NCI-H2029 treated with DMSO at 0.1 percent for 48 hours (cell line): ENCODE data around the gene MCUB.
"Not testable (repeated sequence)": the region's sequence is repeated elsewhere in the genome, so short reads cannot be mapped to it uniquely, and the experiment has no call there.

Experiments used
- DNase-seq: peaks from one replicate; lab custom pipeline; 2025; lab: John Stamatoyannopoulos, UW

MCUB gene

GRCh38 chr4:109631532-109632108, 71.6 kb downstream of the MCUB start:
- no peak for DNase-seq

- no peak for DNase-seq
These were observed 80.6 kb downstream of the MCUB start for GRCh38 chr4:109640644-109641043.

DNA sequence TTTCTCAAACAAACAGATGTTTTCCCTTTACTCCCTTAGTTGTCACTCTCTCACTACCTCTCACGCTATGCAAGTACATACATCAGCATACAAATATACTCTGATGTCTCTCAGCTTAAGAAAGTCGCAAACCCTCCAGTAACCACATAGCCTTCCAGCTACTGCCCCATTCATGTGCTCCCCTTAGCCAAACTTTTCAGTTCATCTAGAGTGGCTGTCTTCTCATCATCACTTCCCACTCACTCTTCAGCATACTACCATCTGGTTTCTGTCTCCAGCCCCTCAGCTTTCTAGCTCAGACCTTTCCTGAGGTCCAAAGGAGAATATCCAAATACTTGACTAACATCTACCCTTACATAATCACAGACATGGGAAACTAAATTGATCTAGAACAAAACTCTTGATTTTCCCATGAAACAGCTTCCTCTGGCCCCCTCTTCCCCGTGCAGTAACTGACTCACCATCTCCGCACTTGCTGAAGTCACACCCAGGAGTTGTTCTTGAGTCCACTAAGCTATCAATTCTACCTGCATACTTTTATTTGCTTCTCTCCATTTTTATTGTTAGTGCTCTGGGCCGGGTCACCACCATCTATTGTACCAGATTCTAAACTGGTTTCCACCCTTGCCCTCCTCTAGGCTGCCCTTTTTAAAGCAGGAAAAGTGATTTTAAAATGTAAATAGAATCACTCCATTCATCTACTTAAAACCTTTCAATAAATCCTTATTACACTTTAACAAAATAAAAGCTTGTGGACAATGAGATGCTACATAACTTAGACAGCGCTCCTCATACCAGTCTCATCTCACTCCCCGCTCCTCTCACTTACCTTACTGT, 86.0 kb downstream of the MCUB start:
- no peak for DNase-seq

GRCh38 chr4:109648266-109648996, 88.4 kb downstream of the MCUB start:
- no peak for DNase-seq

- DNase-seq, result no peak
These were observed 89.0 kb downstream of the MCUB start for GRCh38 chr4:109648997-109649575.

DNA sequence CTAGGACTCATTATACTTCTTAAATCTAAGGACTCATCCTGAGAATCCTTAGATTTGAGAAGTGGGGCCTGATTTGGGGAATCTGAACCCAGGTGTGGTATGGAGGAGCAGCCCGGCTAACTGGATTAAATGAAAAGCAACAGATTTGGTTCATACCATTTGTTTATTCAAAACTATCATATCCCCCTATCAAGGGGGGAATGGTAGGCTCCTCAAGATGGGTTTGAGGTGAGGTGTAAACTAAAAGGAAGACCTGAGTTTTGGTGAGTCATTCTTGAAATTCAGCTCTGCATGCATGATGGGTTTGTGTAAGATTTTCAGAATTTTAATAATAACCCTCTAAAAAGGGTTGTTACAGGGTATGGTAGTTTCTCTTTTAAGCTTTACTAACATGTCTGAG, 89.8 kb downstream of the MCUB start:
- DNase-seq, result no peak

DNA sequence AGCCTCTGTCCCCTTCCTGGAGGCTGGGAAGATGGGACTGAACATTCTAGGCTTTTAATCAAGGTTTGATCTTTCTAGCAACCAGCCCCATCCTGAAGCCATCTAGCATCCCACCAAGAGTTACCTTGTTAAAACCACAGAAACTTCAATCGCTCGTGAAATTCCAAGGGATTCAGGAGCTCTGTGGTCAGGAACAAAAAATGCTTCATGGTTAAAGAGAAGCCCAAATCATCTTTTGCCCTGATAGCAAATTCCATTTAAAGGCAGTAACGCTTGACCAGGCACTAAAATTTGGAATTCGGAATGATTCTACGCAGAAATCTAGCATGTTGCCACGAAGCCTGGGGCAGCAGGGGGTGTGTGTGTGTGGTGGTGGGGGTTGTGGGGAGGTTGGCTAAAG, 95.3 kb downstream of the MCUB start:
- DNase-seq, result no peak

GRCh38 chr4:109657854-109658418, 97.9 kb downstream of the MCUB start:
- DNase-seq, result no peak

- no peak for DNase-seq
These were observed 98.9 kb downstream of the MCUB start for GRCh38 chr4:109658871-109659410.

- no peak for DNase-seq
These were observed 102.1 kb downstream of the MCUB start for GRCh38 chr4:109662116-109662515.

DNA sequence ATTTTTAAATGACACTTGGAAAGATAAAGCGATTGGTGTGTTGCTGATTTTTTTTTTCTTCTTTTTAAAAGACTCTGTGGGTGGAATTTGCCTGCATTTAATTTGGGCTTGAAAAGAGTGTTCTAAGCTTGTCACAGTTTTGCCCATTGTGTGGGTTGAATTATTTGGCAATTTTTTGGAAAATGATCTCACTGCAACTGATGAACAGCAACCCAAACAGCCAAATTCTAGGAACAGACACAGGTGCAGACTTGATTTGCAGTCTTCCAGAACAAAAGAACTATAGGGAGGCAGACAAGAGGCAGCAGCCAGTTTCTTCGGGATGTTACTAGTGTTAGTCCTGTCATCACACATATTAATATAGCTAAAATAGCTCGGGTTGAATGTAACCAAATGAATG, 102.7 kb downstream of the MCUB start:
- no peak for DNase-seq

DNA sequence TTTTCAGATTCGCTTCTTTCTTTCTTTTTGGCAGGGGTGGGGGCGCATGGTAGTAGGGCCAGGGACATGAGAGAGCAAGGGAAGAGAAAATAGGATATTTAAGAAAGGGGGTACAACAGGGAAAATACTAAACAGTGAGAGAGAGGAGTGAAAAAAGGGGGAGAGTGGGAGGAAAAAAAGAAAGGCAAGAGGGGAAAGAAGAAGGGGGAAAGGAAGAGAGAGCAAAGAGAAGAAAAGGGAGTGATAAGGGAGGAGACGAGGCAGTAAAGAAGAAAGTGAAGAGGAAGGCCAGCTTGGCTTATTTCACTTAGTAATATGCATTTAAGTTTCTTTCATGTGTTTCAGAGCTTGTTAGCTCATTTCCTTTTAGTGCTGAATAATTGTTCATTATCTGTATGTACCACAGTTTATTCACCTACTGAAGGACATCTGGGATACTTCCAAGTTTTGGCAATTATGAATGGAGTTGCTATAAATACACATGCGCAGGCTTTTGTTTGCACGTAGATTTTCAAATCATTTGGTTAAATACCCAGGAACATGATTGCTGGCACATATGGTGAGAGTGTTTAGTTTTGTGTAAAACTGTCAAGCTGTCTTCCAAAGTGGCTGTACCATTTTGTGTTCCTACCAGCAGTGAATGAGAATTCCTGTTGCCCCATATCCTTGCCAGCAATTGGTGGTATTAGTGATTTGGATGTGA, 105.9 kb downstream of the MCUB start:
- no peak for DNase-seq

GRCh38 chr4:109671350-109671749, 111.3 kb downstream of the MCUB start:
- no peak for DNase-seq

- no peak for DNase-seq
These were observed 112.3 kb downstream of the MCUB start for GRCh38 chr4:109672169-109672930.

DNA sequence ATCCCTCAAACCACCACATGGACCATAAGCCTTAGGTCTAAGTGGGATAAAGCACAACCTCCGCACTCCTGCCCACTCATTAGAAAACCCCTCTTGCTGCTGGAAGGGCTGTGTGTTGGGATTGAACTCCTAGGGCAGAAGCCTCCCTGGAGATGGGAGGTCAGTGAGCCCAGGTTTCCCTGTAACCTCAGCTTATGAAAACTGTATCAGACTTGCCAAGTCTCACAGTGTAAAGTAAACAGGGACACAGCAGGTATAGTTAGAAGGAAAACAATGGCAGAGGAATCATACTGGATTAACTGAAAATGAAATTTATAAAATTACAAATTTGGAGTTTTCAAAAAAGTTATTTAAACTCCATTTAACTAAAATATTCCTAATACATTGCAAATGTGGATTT, 113.3 kb downstream of the MCUB start:
- no peak for DNase-seq

DNA sequence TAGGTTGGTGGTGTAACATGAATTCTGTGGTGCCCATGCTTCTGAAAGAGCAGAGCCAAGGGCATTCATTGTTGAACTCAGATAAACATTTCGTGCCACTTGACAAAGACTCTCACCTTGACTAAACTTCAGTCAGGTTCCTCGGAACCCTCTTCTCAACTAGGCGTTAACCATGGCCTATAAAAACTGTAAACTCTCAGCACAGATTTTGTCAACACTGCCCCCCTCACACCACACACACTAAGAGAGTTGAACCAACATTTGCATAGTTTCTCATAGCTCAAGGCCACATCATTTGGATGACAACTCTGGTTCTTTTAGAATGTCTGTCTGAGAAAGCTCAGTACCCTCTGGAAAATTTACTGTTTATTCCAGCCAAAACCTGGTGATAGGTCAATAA, 115.1 kb downstream of the MCUB start:
- DNase-seq, result no peak

DNA sequence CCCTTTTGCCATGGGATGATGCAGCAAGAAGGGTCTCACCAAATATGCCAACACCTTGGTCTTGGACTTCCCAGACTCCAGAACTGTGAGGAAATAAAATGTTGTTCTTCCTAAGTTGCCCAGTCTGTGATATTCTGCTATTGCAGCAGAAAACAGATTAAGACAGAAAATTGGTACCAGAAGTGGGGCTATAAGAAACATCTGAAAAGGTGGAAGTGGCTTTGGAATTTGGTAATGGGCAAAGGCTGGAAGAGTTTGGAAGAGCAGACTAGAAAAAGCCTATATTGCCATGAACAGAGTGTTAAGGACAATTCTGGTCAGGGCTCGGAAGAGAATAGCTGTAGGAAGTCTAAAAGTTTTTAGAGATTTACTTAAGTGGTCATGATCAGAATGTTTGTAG, 115.8 kb downstream of the MCUB start:
- no peak for DNase-seq

DNA sequence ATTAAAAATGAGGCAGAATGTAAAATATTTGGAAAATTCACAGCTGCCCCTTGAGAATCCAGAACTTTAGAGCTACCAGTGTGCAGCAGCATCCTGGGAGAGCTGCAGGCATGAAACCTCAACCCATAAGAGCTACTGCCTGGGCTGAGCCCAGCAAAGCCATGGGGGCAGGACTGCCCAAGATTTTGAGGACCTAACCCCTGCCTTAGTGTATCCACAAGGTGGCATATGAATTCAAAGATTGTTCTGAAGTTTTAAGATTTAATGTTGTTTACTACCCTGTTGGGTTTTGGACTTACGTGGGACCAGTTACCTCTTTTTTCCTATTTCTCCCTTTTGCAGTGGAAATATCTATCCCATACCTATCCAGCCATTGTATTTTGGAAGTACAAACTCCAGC, 116.8 kb downstream of the MCUB start:
- no peak for DNase-seq

DNA sequence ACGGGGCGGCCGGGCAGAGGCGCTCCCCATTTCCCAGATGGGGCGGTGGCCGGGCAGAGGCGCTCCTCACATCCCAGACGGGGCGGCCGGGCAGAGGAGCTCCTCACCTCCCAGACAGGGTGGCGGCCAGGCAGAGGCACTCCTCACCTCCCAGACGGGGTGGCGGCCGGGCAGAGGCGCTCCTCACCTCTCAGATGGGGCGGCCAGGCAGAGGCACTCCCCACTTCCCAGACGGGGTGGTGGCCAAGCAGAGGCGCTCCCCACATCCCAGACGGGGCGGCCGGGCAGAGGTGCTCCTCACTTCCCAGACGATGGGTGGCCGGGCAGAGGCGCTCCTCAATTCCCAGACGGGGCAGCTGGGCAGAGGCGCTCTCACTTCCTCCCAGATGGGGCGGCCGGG, 118.4 kb downstream of the MCUB start:
- not testable (repeated sequence) for DNase-seq

- DNase-seq, result not testable (repeated sequence)
These were observed 118.9 kb downstream of the MCUB start for GRCh38 chr4:109678925-109679324.

DNA sequence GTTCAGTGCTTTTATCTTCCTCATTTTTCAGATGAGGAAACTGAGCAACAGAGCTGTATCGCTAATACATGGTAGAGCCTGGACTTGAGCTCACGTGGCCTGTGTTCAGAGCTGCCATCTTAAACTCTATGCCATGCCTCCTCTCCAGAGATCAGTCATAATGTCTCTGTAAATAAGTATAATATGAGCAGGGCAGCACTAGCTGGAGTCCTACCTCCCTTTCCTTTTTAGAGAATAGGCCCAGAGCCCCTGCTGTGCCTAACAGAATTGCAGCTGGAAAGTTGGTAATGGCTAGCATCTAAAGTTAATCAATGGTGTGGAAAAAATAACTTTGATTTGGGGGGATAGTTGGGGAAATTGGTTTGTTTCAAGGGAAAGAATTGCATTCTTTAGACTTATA, 122.8 kb downstream of the MCUB start:
- no peak for DNase-seq
